ENCODE data around the gene PDZK1.

DNA sequence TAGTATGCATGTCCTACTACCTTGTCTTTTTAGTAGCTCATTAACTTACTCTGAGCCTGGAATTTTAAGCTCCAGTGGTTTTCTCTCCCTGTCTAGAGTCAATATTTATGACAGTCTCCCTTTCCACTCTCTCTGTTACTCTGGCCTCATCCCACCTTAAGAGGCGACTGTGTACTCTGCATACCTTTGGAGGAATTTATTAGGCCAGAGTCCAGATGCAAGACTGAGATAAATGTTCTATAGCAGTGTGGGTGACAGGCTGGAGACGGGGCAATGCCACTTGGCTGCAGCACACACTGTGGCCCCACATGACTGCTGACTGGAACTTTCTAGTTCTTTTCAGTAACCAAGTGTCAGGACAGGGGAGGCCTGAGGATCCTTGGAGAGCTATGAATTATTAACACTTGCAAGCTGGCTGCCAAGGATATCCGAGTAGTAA is 4.1 kb upstream of the PDZK1 start:
- TF ChIP-seq POLR2AphosphoS5 (IDR thresholded peaks at IDR 0.05; ENCODE audit: low read depth, low read length) (no peak), SIN3A (IDR thresholded peaks at IDR 0.05; ENCODE audit: borderline replicate concordance, insufficient read depth, low read length) (no peak)
- TF ChIP-seq, protein P1, sequence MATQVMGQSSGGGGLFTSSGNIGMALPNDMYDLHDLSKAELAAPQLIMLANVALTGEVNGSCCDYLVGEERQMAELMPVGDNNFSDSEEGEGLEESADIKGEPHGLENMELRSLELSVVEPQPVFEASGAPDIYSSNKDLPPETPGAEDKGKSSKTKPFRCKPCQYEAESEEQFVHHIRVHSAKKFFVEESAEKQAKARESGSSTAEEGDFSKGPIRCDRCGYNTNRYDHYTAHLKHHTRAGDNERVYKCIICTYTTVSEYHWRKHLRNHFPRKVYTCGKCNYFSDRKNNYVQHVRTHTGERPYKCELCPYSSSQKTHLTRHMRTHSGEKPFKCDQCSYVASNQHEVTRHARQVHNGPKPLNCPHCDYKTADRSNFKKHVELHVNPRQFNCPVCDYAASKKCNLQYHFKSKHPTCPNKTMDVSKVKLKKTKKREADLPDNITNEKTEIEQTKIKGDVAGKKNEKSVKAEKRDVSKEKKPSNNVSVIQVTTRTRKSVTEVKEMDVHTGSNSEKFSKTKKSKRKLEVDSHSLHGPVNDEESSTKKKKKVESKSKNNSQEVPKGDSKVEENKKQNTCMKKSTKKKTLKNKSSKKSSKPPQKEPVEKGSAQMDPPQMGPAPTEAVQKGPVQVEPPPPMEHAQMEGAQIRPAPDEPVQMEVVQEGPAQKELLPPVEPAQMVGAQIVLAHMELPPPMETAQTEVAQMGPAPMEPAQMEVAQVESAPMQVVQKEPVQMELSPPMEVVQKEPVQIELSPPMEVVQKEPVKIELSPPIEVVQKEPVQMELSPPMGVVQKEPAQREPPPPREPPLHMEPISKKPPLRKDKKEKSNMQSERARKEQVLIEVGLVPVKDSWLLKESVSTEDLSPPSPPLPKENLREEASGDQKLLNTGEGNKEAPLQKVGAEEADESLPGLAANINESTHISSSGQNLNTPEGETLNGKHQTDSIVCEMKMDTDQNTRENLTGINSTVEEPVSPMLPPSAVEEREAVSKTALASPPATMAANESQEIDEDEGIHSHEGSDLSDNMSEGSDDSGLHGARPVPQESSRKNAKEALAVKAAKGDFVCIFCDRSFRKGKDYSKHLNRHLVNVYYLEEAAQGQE (IDR thresholded peaks at IDR 0.05; ENCODE audit: insufficient read depth in 1 of 2, low read depth in 2 of 2, low read length in 2 of 2), result no peak
